Esophagus squamous epithelium (tissue), 4 donors: Measurements from ENCODE around the gene PREX1.

Experiments used
- CTCF ChIP-seq, 6 experiments: fragments of 450-650 bp in 4 of 6; fragments of 200-600 bp in 2 of 6; sonication (generic) in 2 of 6; IDR thresholded peaks; one replicate each; pipeline ENCODE4 v1.5.1; 2016 to 2019; ENCODE audit warnings: antibody characterized with exemption in 6 of 6, mild to moderate bottlenecking in 4 of 6, moderate library complexity in 4 of 6
- POLR2A ChIP-seq, 4 donors: fragments of 450-650 bp; IDR thresholded peaks; one replicate each; pipeline ENCODE4 v1.6.1; 2017; ENCODE audit warnings: antibody characterized with exemption in 4 of 4, mild to moderate bottlenecking in 4 of 4, moderate library complexity in 3 of 4

- TF ChIP-seq CTCF (IDR thresholded peaks at IDR 0.05) = no peak
- no peak for TF ChIP-seq POLR2A (IDR thresholded peaks at IDR 0.05)
These were observed 55.4 kb downstream of the PREX1 start for GRCh38 chr20:48772183-48772976.
